Activated CD8-positive, alpha-beta T cell treated with anti-CD3 and anti-CD28 coated beads, Interleukin-2, amount 10 ng/mL, durations not matched to agents 7 days and 5 days (primary cell): ENCODE results near the gene SERPINA1. TPM values are rescaled to one million over a fixed set of nuclear protein-coding genes. Genes with fewer than 3 reads are reported as not detected.

Source experiments
- ATAC-seq: fragments of 150-1000 bp; cut with Tn5 transposase; one replicate; pipeline ENCODE4 v1.10.0; 2021; ENCODE audit warnings: moderate library complexity
- CTCF ChIA-PET: fragments of 350-600 bp; sonication (Branson Sonifier 250); formaldehyde crosslinking; loops from one replicate; lab custom pipeline; 2021; ENCODE audit warnings: antibody characterized with exemption; lab: Charles Lee
- POLR2A ChIA-PET: fragments of 350-600 bp; sonication (Branson Sonifier 250); formaldehyde crosslinking; loops from one replicate; lab custom pipeline; 2021; ENCODE audit warnings: antibody characterized with exemption; lab: Charles Lee
- DNase-seq: peaks from one replicate; pipeline ENCODE4 v3.0.0-alpha.2; 2020
- H3K27ac Mint-ChIP-seq: one replicate; pipeline ENCODE4 v1.8.0; 2021; ENCODE audit warnings: mild to moderate bottlenecking, mixed read lengths
- H3K27me3 Mint-ChIP-seq: one replicate; pipeline ENCODE4 v1.8.0; 2021; ENCODE audit warnings: low read depth, mixed read lengths
- H3K36me3 Mint-ChIP-seq: one replicate; pipeline ENCODE4 v1.8.0; 2021; ENCODE audit warnings: low read depth, mixed read lengths
- H3K4me1 Mint-ChIP-seq: one replicate; pipeline ENCODE4 v1.8.0; 2021; ENCODE audit warnings: low read depth, mixed read lengths
- H3K4me3 Mint-ChIP-seq: one replicate; pipeline ENCODE4 v1.8.0; 2021; ENCODE audit warnings: mild to moderate bottlenecking, mixed read lengths
- H3K9me3 Mint-ChIP-seq: one replicate; pipeline ENCODE4 v1.8.0; 2022; ENCODE audit warnings: mixed read lengths; ENCODE audit not compliant: insufficient read depth
- total RNA-seq, 2 experiments: library from RNA; stranded (reverse); gene quantifications; one replicate each; pipeline ENCODE4 v1.2.3, GENCODE V29; 2021

Gene SERPINA1
- total RNA-seq, 2 experiments from 2014 or later, result not detected

DNA sequence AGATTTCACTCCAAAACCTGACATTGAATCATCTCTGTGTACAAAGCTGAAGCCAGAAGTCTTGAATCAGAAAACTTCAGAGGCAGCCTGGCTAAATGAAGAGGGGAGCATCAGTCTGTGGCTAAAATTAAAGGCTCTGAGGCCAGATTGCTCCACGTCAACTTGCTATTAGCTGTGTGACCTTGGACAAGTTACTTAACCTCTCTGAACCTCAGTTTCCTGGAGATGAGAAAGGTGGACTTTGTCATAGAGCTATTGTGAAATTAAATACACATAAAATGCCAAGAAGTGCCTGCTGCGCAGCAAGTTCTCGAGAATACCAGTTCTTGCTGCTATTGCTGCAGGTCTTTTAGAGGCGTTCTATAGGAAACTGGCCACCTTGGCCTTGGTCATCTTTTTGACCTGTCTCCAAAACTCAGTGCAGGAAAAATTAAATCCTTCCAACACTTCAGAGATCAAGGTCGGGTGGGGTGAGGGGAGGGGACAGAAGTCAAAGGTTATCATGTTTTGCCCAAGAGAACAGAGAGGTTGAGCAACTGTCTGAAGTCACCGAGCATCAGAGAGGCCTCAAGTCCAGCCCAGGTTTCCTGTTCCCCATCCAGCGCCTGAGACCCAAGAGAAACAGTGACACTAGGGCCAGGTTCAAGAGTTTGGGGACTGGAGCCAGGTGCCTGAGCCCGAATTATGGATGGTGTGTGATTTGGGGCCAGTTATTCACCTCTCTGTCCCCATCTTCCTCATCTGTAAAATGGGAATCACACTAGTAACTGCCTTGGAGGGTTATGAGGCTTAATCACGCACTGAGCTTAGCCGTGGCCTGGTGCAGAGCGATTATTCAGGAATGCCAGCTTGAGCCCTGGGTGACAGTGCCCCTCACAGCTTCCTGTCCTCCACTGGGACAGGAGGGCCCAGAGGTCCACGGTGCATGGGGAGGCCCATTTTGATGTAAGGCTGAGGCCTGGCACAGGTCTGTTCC is 1.1 kb downstream of the SERPINA1 start:
- H3K27me3 Mint-ChIP-seq, result no peaks in the 10 kb centered on the region
- POLR2A ChIA-PET, result no interaction called here
- CTCF ChIA-PET, result no interaction called here
- ATAC-seq (no peak), DNase-seq (no peak)
- H3K4me3 Mint-ChIP-seq, result no peak overlapping the region
- no peaks in the 10 kb centered on the region for H3K9me3 Mint-ChIP-seq
- H3K27ac Mint-ChIP-seq, result no peak overlapping the region
- H3K36me3 Mint-ChIP-seq, result no peaks in the 10 kb centered on the region
- H3K4me1 Mint-ChIP-seq, result peaks cover 11% of the 10 kb centered on the region

DNA sequence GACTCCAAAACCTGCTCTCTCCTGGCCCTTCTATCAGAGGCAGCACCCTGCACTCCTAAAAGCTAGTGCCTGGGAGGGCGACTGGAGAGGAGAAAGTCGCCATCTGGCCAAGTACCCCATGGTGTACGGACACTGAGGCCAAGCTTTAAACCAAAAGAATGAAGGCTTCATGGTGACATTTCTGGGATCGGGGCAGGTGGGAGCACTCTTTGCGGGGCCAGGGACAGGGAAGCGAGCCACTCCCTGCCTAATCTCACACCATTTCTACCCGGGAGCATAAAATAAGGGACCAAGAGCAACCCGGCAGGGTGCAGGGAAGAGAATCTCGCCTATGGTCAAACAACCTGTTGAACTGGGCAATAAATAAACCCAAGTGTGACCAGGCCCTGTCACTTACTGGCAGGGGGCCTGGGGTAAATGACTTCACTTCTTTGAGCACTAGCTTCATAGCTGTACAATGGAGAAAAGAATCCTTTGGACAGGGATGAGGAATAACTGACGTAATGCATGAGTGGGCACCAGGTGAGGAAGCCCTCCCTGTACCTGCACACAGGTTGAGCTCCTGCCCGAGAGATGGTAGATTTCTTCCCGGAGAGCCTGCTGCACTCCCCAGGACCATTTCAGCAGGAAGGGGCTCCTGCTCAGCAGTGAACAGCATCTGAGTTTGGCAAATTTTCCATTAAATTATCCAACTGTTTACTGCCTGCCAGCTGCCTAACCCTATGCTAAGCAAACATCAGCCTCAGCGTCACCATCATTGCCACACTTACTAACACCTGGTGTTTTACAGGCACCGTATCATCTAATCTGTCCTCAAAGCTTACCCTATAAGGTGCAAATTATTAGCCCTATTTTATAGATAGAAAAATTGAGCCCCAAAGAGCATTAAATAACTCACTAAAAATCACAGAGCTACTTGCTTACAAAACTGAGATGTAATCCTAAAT is 2.0 kb downstream of the SERPINA1 start:
- no peak for ATAC-seq
- ChIA-PET POLR2A (no interaction called here), CTCF (no interaction called here)
- Mint-ChIP-seq H3K27ac (no peak overlapping the region), H3K4me1 (peaks cover 5% of the 10 kb centered on the region), H3K27me3 (no peaks in the 10 kb centered on the region), H3K4me3 (no peak overlapping the region), H3K9me3 (no peaks in the 10 kb centered on the region), H3K36me3 (no peaks in the 10 kb centered on the region)
- DNase-seq, result no peak

DNA sequence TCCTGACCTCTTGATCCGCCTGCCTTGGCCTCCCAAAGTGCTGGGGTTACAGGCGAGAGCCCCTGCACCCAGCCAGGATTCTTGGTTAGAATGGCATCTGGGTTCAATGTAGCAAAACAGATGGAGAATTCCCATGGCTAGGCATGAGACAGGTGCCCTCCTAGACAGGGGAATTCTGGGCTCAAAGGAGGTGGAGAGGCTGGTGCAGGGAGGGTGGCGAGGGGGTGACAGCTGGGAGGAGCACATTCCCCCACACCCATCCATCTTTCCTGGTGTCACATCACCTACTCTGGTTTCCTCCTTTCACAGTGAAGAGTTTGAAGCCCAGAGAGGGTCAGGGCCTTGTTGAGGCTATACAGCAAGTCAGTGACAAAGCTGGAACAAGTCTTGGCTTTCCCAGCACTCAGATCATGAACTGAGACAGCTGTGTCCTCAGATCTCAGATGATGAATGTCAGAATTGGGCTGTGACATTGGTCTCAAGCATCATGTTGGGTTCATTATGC is 2.8 kb downstream of the SERPINA1 start:
- no peak for DNase-seq
- ChIA-PET CTCF (no interaction called here), POLR2A (no interaction called here)
- no peak overlapping the region for H3K4me3 Mint-ChIP-seq
- no peaks in the 10 kb centered on the region for H3K36me3 Mint-ChIP-seq
- no peak overlapping the region for H3K27ac Mint-ChIP-seq
- H3K27me3 Mint-ChIP-seq, result no peaks in the 10 kb centered on the region
- H3K9me3 Mint-ChIP-seq, result no peaks in the 10 kb centered on the region
- H3K4me1 Mint-ChIP-seq, result peaks cover under 1% of the 10 kb centered on the region
- ATAC-seq, result no peak

DNA sequence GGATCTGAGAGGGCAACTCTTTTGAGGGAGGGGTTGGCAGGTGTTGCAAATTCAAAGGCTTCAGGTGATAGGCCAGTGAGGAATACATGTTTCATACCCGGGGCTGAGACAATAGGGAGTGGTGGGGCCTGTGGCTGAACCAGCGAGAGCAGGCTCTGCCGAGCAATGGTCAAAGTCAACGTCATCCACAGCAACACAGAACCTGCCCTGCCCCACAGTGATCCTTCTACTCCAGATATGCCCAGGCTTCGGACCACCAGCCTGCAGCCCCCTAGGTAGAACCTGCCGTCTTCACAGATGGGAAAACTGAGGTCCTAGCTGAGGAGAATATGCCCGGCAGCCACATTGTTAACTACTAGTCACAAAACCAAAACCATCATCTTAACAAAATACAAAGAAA is 4.1 kb downstream of the SERPINA1 start:
- H3K9me3 Mint-ChIP-seq, result no peaks in the 10 kb centered on the region
- DNase-seq, result no peak

DNA sequence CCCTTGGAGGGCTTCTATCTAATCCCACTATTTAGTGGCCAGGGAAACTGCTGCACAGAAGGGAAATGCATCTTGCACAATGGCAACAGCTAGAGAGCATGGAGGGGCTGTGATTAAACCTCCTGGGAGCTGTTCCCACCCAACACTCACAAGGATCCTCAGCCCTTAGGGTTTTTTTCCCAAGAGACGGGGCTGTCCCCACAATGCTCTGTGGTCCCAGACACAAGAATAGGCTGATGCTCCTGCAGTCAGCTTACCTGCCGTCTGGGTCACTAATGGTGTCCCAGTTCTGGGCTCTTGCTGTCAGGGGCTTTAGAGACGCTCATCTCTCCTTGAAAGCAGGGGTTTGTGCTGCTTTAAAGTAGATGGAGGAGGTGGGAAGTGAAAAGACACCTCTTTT is 4.6 kb downstream of the SERPINA1 start:
- POLR2A ChIA-PET, result no interaction called here
- no peak overlapping the region for H3K4me3 Mint-ChIP-seq
- no peak overlapping the region for H3K27ac Mint-ChIP-seq
- H3K27me3 Mint-ChIP-seq, result no peaks in the 10 kb centered on the region
- no peaks in the 10 kb centered on the region for H3K4me1 Mint-ChIP-seq
- no peaks in the 10 kb centered on the region for H3K36me3 Mint-ChIP-seq
- CTCF ChIA-PET, result no interaction called here
- H3K9me3 Mint-ChIP-seq, result no peaks in the 10 kb centered on the region
- no peak for DNase-seq
- ATAC-seq, result no peak

More for the DNA sequence above, 4.1 kb downstream of the SERPINA1 start:
- no peaks in the 10 kb centered on the region for H3K36me3 Mint-ChIP-seq
- ChIA-PET POLR2A (no interaction called here), CTCF (no interaction called here)
- ATAC-seq, result no peak
- H3K4me3 Mint-ChIP-seq, result no peak overlapping the region
- H3K27me3 Mint-ChIP-seq, result no peaks in the 10 kb centered on the region
- H3K27ac Mint-ChIP-seq, result no peak overlapping the region
- H3K4me1 Mint-ChIP-seq, result no peaks in the 10 kb centered on the region

DNA sequence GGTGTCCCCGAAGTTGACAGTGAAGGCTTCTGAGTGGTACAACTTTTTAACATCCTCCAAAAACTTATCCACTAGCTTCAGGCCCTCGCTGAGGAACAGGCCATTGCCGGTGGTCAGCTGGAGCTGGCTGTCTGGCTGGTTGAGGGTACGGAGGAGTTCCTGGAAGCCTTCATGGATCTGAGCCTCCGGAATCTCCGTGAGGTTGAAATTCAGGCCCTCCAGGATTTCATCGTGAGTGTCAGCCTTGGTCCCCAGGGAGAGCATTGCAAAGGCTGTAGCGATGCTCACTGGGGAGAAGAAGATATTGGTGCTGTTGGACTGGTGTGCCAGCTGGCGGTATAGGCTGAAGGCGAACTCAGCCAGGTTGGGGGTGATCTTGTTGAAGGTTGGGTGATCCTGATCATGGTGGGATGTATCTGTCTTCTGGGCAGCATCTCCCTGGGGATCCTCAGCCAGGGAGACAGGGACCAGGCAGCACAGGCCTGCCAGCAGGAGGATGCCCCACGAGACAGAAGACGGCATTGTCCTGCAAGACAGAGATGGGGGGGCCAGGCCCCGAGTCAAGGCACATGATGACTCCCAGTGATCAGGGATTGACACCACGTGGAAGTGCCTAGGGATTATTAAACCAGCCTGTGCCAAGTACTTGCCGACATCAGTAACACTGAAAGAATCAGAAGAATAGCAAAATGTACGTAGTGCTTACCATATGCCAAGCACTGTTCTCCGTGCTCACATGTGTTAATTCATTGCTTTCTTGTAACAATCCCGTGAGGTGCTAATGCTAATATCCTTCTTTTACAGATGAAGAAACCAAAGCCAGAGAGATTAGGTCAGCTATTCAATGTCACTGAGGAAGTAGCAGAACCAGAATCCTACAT is 5.4 kb downstream of the SERPINA1 start:
- Mint-ChIP-seq H3K27me3 (no peaks in the 10 kb centered on the region), H3K36me3 (no peaks in the 10 kb centered on the region), H3K4me3 (no peak overlapping the region), H3K9me3 (no peaks in the 10 kb centered on the region), H3K27ac (no peak overlapping the region), H3K4me1 (no peaks in the 10 kb centered on the region)
- ChIA-PET POLR2A (no interaction called here), CTCF (no interaction called here)
- no peak for DNase-seq
- no peak for ATAC-seq

DNA sequence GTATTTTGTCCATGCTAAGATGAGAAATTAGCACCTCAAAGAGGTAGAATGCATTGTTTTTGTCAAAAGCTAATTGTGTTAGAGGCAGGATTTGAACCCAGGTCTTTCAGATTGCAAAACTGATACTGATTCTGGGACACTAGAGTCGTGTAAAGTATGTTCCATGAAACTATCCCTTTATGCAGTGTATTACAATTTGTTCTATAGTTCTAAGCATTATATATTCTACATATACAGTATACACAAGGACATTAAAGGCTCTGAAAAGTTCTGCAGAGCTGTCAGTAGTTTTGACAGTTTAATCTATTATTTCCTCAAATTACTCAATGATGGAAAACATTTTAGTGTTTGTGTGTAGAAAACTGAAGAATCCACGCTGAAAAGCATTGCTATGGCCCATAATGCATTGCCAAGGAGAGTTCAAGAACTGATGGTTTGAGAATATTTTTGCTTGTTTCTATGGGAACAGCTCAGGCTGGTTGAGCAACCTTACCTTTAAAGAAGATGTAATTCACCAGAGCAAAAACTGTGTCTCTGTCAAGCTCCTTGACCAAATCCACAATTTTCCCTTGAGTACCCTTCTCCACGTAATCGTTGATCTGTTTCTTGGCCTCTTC is 6.2 kb downstream of the SERPINA1 start:
- ChIA-PET CTCF (no interaction called here), POLR2A (no interaction called here)
- DNase-seq (no peak), ATAC-seq (no peak)
- Mint-ChIP-seq H3K36me3 (no peaks in the 10 kb centered on the region), H3K27me3 (no peaks in the 10 kb centered on the region), H3K4me1 (no peaks in the 10 kb centered on the region), H3K27ac (no peak overlapping the region), H3K9me3 (no peaks in the 10 kb centered on the region), H3K4me3 (no peak overlapping the region)

DNA sequence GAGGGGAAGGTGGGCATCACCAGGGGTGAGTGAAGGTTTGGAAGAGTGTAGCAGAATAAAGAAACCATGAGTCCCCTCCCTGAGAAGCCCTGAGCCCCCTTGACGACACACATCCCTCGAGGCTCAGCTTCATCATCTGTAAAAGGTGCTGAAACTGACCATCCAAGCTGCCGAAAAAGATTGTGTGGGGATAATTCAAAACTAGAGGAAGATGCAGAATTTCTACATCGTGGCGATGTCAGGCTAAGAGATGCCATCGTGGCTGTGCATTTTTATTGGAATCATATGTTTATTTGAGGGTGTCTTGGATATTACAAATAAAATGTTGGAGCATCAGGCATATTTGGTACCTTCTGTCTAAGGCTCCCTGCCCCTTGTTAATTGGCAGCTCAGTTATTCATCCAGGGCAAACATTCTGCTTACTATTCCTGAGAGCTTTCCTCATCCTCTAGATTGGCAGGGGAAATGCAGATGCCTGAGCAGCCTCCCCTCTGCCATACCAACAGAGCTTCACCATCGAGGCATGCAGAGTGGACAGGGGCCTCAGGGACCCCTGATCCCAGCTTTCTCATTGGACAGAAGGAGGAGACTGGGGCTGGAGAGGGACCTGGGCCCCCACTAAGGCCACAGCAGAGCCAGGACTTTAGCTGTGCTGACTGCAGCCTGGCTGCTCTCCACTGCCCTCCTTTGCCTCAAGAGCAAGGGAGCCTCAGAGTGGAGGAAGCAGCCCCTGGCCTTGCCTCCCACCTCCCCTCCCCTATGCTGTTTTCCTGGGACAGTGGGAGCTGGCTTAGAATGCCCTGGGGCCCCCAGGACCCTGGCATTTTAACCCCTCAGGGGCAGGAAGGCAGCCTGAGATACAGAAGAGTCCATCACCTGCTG is 7.0 kb downstream of the SERPINA1 start:
- Mint-ChIP-seq H3K36me3 (no peaks in the 10 kb centered on the region), H3K27ac (no peak overlapping the region), H3K4me3 (no peak overlapping the region), H3K9me3 (no peaks in the 10 kb centered on the region), H3K27me3 (no peaks in the 10 kb centered on the region), H3K4me1 (no peaks in the 10 kb centered on the region)
- DNase-seq, result no peak
- ChIA-PET CTCF (no interaction called here), POLR2A (no interaction called here)
- no peak for ATAC-seq

DNA sequence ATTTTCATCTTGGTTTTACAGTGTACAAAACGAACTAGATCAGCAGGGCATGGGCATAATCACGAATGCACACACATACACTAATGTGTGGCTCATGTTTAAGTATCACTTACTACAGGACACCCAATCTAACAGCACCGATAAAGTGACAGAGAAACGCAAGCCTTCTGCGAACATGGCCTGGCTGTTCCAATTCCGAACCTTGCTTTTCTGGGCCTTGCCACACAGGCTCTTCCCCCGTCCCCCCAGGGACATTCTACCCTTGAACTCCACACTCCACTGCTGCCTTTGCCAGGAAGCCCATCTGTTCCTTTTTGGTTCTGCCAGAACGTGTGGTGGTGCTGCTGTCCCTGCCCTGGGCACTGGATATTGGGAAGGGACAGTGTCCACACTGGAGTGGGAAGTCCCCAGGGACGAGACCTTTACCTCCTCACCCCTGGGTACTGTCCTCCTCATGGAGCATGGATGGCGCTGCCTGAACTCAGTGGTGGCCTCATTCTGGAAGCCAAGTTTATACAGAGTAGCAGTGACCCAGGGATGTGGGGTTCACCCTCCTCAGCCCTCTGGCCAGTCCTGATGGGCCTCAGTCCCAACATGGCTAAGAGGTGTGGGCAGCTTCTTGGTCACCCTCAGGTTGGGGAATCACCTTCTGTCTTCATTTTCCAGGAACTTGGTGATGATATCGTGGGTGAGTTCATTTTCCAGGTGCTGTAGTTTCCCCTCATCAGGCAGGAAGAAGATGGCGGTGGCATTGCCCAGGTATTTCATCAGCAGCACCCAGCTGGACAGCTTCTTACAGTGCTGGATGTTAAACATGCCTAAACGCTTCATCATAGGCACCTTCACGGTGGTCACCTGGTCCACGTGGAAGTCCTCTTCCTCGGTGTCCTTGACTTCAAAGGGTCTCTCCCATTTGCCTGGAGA is 7.9 kb downstream of the SERPINA1 start:
- ATAC-seq, result no peak
- Mint-ChIP-seq H3K4me3 (no peak overlapping the region), H3K27ac (no peak overlapping the region), H3K9me3 (no peaks in the 10 kb centered on the region), H3K36me3 (no peaks in the 10 kb centered on the region), H3K4me1 (no peaks in the 10 kb centered on the region), H3K27me3 (no peaks in the 10 kb centered on the region)
- CTCF ChIA-PET, result no interaction called here
- no peak for DNase-seq
- POLR2A ChIA-PET, result no interaction called here
